Endothelial cell (in vitro differentiated cells): ENCODE measurements around the gene ITCH. TPM values are rescaled to one million over a fixed set of nuclear protein-coding genes. Genes with fewer than 3 reads are reported as not detected.
"Not testable (repeated sequence)": the region's sequence is repeated elsewhere in the genome, so short reads cannot be mapped to it uniquely, and the experiment has no call there.

ENCODE experiments used
- DNase-seq: peaks from one replicate; pipeline ENCODE4 v3.0.0; 2021; ENCODE audit warnings: low spot score
- H3K27ac Mint-ChIP-seq: one replicate; pipeline ENCODE4 v1.8.0; 2021; ENCODE audit warnings: mixed read lengths, inconsistent platforms; ENCODE audit not compliant: unreplicated experiment
- H3K27me3 Mint-ChIP-seq: one replicate; pipeline ENCODE4 v1.8.0; 2021; ENCODE audit warnings: mild to moderate bottlenecking, moderate library complexity, mixed read lengths, inconsistent platforms; ENCODE audit not compliant: unreplicated experiment
- H3K36me3 Mint-ChIP-seq: one replicate; pipeline ENCODE4 v1.8.0; 2021; ENCODE audit warnings: mild to moderate bottlenecking, low read depth, mixed read lengths, inconsistent platforms; ENCODE audit not compliant: unreplicated experiment
- H3K4me1 Mint-ChIP-seq: one replicate; pipeline ENCODE4 v1.8.0; 2021; ENCODE audit warnings: mild to moderate bottlenecking, mixed read lengths, inconsistent platforms; ENCODE audit not compliant: unreplicated experiment
- H3K4me3 Mint-ChIP-seq: one replicate; pipeline ENCODE4 v1.8.0; 2021; ENCODE audit warnings: mild to moderate bottlenecking, mixed read lengths, inconsistent platforms; ENCODE audit not compliant: unreplicated experiment
- H3K9me3 Mint-ChIP-seq: one replicate; pipeline ENCODE4 v1.8.0; 2021; ENCODE audit warnings: mixed read lengths, inconsistent platforms; ENCODE audit not compliant: unreplicated experiment
- total RNA-seq: library from RNA; stranded (reverse); fragmentation: NEBNext Ultra II Directional; extraction: Animal tissue kit (Norgen Biotek cat#: 25700); gene quantifications from one replicate; pipeline ENCODE4 v1.2.1, GENCODE V29; 2021; ENCODE audit not compliant: unreplicated experiment
- TF ChIP-seq, protein P1 (sequence below): fragments of 200-600 bp; sonication (generic); IDR thresholded peaks from one replicate; pipeline ENCODE4 v1.5.0; 2021; ENCODE audit warnings: antibody characterized with exemption; ENCODE audit not compliant: unreplicated experiment

ITCH gene
- total RNA-seq, 1 donor from 2014 or later: 46.8 TPM

DNA sequence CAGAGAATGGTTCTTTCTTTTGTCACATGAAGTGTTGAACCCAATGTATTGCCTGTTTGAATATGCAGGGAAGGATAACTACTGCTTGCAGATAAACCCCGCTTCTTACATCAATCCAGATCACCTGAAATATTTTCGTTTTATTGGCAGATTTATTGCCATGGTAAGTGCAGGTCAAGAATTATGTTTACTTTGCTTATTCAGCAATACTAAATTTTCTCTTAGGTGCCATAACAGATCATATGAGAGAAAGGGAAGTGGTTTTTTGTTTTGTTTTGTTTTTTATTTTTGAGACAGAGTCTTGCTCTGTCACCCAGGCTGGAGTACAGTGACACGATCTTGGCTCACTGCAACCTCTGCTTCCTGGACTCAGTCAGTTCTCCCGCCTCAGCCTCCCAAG lies 116.6 kb downstream of the ITCH start:
- Mint-ChIP-seq H3K27me3 (peaks cover 4% of the 10 kb centered on the region), H3K27ac (no peak overlapping the region), H3K4me3 (peak overlapping the region; percentile 31), H3K4me1 (no peaks in the 10 kb centered on the region), H3K9me3 (peaks cover 5% of the 10 kb centered on the region), H3K36me3 (peaks cover 57% of the 10 kb centered on the region)
- DNase-seq: no peak
- TF ChIP-seq, protein P1, sequence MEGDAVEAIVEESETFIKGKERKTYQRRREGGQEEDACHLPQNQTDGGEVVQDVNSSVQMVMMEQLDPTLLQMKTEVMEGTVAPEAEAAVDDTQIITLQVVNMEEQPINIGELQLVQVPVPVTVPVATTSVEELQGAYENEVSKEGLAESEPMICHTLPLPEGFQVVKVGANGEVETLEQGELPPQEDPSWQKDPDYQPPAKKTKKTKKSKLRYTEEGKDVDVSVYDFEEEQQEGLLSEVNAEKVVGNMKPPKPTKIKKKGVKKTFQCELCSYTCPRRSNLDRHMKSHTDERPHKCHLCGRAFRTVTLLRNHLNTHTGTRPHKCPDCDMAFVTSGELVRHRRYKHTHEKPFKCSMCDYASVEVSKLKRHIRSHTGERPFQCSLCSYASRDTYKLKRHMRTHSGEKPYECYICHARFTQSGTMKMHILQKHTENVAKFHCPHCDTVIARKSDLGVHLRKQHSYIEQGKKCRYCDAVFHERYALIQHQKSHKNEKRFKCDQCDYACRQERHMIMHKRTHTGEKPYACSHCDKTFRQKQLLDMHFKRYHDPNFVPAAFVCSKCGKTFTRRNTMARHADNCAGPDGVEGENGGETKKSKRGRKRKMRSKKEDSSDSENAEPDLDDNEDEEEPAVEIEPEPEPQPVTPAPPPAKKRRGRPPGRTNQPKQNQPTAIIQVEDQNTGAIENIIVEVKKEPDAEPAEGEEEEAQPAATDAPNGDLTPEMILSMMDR: no peak

GRCh38 chr20:34482154-34482553 lies 119.1 kb downstream of the ITCH start:
- not testable (repeated sequence) for DNase-seq, H3K9me3 Mint-ChIP-seq, H3K27ac Mint-ChIP-seq, H3K4me1 Mint-ChIP-seq, H3K27me3 Mint-ChIP-seq
- Mint-ChIP-seq H3K36me3 (peaks cover 42% of the 10 kb centered on the region), H3K4me3 (peak overlapping the region; percentile 38)

GRCh38 chr20:34483585-34484220 lies 120.6 kb downstream of the ITCH start:
- Mint-ChIP-seq H3K27ac (peak overlapping the region; percentile 34), H3K4me3 (peak overlapping the region; percentile 83), H3K36me3 (peaks cover 45% of the 10 kb centered on the region)

DNA sequence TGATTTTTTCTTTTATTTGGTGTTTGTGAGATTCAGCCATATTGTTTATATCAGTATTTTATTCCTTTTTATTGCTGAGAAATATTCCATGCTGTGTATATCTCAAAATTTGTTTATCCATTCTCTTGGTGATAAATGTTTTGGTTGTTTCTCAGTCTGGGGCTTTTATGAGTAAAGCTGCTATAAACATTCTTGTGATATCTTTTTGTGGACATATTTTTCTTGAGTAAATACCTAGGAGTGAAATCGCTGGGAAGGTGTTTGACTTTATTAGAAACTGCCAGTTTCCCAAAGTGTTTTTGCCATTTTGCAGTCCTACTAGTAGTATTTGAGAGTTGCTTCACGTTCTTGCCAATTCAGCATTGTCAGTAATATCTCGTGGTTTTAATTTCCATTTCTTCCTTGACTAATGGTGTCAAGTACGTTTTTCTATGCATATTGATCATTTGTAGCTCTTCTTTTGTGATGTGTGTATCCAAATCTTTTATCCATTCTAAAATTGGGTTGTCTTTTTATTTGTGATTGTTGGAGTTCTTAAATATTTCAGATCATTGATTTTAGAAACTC lies 122.1 kb downstream of the ITCH start:
- H3K36me3 Mint-ChIP-seq: peaks cover 39% of the 10 kb centered on the region
- no peaks in the 10 kb centered on the region for H3K4me1 Mint-ChIP-seq
- H3K9me3 Mint-ChIP-seq: peaks cover 5% of the 10 kb centered on the region
- DNase-seq: no peak
- TF ChIP-seq, protein P1: no peak
- H3K4me3 Mint-ChIP-seq: no peak overlapping the region
- peaks cover 4% of the 10 kb centered on the region for H3K27me3 Mint-ChIP-seq
- H3K27ac Mint-ChIP-seq: no peak overlapping the region

More at GRCh38 chr20:34483585-34484220, 120.6 kb downstream of the ITCH start:
- H3K9me3 Mint-ChIP-seq, DNase-seq, H3K4me1 Mint-ChIP-seq, H3K27me3 Mint-ChIP-seq: not testable (repeated sequence)

- no peak for DNase-seq
- Mint-ChIP-seq H3K27ac (no peak overlapping the region), H3K9me3 (no peaks in the 10 kb centered on the region), H3K4me1 (no peaks in the 10 kb centered on the region), H3K36me3 (peaks cover 34% of the 10 kb centered on the region), H3K27me3 (no peaks in the 10 kb centered on the region), H3K4me3 (no peak overlapping the region)
- TF ChIP-seq, protein P1: no peak
Measured at GRCh38 chr20:34491226-34491931, 128.3 kb downstream of the ITCH start.
